CD4-positive, alpha-beta T cell treated with Interleukin-1 beta for 1 hour (primary cell): ENCODE measurements around the gene NRGN.
"Not testable (repeated sequence)": the region's sequence is repeated elsewhere in the genome, so short reads cannot be mapped to it uniquely, and the experiment has no call there.

Source experiments
- DNase-seq, 2 donors: peaks; one replicate each; pipeline ENCODE4 v3.0.0-alpha.2; 2020 to 2022

NRGN gene

GRCh38 chr11:124759266-124760204 is 19.8 kb downstream of the NRGN start:
- no peak for DNase-seq

GRCh38 chr11:124760205-124760652 is 20.5 kb downstream of the NRGN start:
- peak in 1 of 2 donors; percentile 32 for DNase-seq

- DNase-seq: no peak
Observed at GRCh38 chr11:124760806-124761205, 21.1 kb downstream of the NRGN start.

- DNase-seq: no peak
Observed at GRCh38 chr11:124761301-124762104, 21.8 kb downstream of the NRGN start.

GRCh38 chr11:124762105-124762623 is 22.4 kb downstream of the NRGN start, which contains the start of gene ESAM:
ESAM (minus strand) TSS chr11:124762290; CDS start chr11:124762154, 136 bp downstream.
- peak; percentile 71 to 74 for DNase-seq

- DNase-seq: no peak
Observed at GRCh38 chr11:124762624-124763155, 22.9 kb downstream of the NRGN start.

- peak; percentile 82 to 85 for DNase-seq
Observed at GRCh38 chr11:124763156-124763947, 23.6 kb downstream of the NRGN start.

GRCh38 chr11:124766156-124766555 is 26.4 kb downstream of the NRGN start:
- DNase-seq: no peak

GRCh38 chr11:124768914-124769313 is 29.2 kb downstream of the NRGN start:
- DNase-seq: no peak

- DNase-seq: no peak
Observed at GRCh38 chr11:124769806-124770774, 30.3 kb downstream of the NRGN start.

- not testable (repeated sequence) for DNase-seq
Observed at GRCh38 chr11:124770959-124771358, 31.2 kb downstream of the NRGN start.

GRCh38 chr11:124776865-124777645 is 37.3 kb downstream of the NRGN start:
- DNase-seq: no peak

- DNase-seq: no peak
Observed at GRCh38 chr11:124778281-124778680, 38.5 kb downstream of the NRGN start.

- no peak for DNase-seq
Observed at GRCh38 chr11:124779568-124779967, 39.8 kb downstream of the NRGN start.

- DNase-seq: no peak
Observed at GRCh38 chr11:124783002-124783401, 43.3 kb downstream of the NRGN start.

- DNase-seq: no peak
Observed at GRCh38 chr11:124784051-124784450, 44.3 kb downstream of the NRGN start.

- DNase-seq: no peak
Observed at GRCh38 chr11:124788521-124788920, 48.8 kb downstream of the NRGN start.

- no peak for DNase-seq
Observed at GRCh38 chr11:124791626-124792341, 52.0 kb downstream of the NRGN start.
